Activated naive CD4-positive, alpha-beta T cell treated with anti-CD3 and anti-CD28 coated beads, Interleukin-2, amount 10 ng/mL, durations not matched to agents 7 days and 5 days (primary cell): ENCODE measurements around the gene SYTL2.

Experiments used
- CTCF ChIA-PET: fragments of 350-600 bp; sonication (Branson Sonifier 250); formaldehyde crosslinking; loops from one replicate; lab custom pipeline; 2021; ENCODE audit warnings: antibody characterized with exemption; lab: Charles Lee
- DNase-seq: peaks from one replicate; pipeline ENCODE4 v3.0.0-alpha.2; 2020
- H3K27ac Mint-ChIP-seq: one replicate; pipeline ENCODE4 v1.8.0; 2021; ENCODE audit warnings: mild to moderate bottlenecking, moderate library complexity, mixed read lengths
- H3K27me3 Mint-ChIP-seq: one replicate; pipeline ENCODE4 v1.8.0; 2021; ENCODE audit warnings: mild to moderate bottlenecking, mixed read lengths
- H3K36me3 Mint-ChIP-seq: one replicate; pipeline ENCODE4 v1.8.0; 2021; ENCODE audit warnings: mixed read lengths
- H3K4me1 Mint-ChIP-seq: one replicate; pipeline ENCODE4 v1.8.0; 2021; ENCODE audit warnings: mixed read lengths
- H3K4me3 Mint-ChIP-seq: one replicate; pipeline ENCODE4 v1.8.0; 2021; ENCODE audit warnings: mild to moderate bottlenecking, moderate library complexity, mixed read lengths
- H3K9me3 Mint-ChIP-seq: one replicate; pipeline ENCODE4 v1.8.0; 2021; ENCODE audit warnings: mixed read lengths

Gene SYTL2

DNA sequence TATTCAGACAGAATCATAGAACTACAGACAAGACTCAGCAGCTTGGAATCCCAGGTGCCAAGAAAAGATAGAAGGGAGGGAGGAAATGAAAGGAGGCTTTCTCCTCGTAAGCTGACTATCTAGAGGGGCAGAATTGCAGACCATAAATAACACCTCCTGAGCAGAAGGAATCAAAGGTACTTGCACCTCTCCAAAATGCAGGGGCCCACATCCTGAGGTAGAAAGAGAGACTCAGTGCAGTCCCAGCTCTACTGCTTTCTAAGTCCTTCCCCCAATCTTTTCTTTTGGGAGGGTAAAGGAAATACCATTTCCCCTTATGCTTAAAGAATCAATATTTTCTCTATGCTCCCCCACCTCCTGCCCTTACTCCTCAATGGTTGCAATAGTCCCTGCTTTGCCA lies 55.2 kb downstream of the SYTL2 start:
- H3K36me3 Mint-ChIP-seq, result peaks cover 70% of the 10 kb centered on the region
- DNase-seq, result no peak
- peak overlapping the region; percentile 91 for H3K27ac Mint-ChIP-seq
- H3K4me1 Mint-ChIP-seq, result peaks cover 94% of the 10 kb centered on the region
- peak overlapping the region; percentile 27 for H3K4me3 Mint-ChIP-seq
- peaks cover 5% of the 10 kb centered on the region for H3K9me3 Mint-ChIP-seq
- no peaks in the 10 kb centered on the region for H3K27me3 Mint-ChIP-seq
- CTCF ChIA-PET, result interaction anchor here (0.8 to 1.8 kb wide), 2 partner anchors 53 to 70 kb away, joined by 4 to 7 read pairs; no protein-coding TSS in a partner anchor

DNA sequence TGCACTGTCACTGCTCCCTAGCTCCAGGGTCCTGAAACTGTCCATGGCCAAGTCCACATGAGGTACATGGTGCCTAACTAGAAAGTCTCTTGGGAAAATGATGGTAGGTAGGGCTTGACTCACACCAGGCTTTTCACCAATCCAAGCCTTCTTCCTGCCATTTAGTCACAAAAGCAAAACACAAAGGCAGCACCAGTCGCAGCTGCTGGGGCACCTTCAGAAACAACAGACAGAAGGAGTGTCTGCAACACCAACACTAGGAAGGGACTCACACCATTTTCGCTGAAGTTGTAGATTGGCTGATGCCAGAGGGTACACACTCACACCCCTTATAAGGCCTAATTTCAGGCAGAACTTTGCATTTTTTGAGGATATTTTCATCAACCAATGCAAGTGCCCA lies 55.7 kb downstream of the SYTL2 start:
- H3K36me3 Mint-ChIP-seq, result peaks cover 70% of the 10 kb centered on the region
- H3K4me3 Mint-ChIP-seq, result peak overlapping the region; percentile 27
- CTCF ChIA-PET, result interaction anchor here (0.8 to 1.8 kb wide), 2 partner anchors 54 to 71 kb away, joined by 4 to 7 read pairs; no protein-coding TSS in a partner anchor
- peaks cover 94% of the 10 kb centered on the region for H3K4me1 Mint-ChIP-seq
- peak overlapping the region; percentile 91 for H3K27ac Mint-ChIP-seq
- DNase-seq, result no peak
- peaks cover 5% of the 10 kb centered on the region for H3K9me3 Mint-ChIP-seq
- H3K27me3 Mint-ChIP-seq, result no peaks in the 10 kb centered on the region

DNA sequence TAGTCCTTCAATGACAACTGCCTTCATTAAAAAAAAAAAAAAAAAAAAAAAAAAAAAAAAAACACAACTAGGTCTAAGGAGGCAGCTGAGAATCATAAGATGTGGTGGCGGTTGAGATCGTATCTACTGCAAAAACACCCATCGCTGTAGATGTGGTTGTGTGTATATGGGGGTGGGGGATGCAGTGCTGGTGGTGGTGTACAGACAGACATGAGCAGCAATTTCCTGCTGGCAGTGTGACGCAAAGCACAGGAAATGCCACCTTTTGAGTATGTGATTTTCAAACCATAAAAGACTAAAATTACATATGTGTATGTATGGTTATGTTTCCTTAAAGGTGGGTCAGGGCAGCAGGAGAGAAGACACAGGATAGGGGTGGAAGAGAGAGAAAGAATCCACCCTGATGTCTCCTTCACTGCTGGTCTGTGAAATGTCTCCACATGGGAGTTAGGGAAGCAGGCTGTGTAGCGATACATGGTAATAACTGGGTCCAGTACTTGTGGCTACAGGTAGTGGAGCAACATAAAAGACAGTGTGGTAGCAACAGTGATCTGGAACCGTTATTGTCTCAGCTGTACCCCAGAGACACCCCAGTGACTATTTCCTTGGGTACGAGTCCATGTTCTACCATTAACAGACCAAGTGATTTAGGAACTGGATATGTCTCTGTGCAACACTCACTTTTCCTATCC lies 57.9 kb downstream of the SYTL2 start:
- peaks cover 79% of the 10 kb centered on the region for H3K36me3 Mint-ChIP-seq
- H3K4me3 Mint-ChIP-seq, result peak overlapping the region; percentile 37

DNA sequence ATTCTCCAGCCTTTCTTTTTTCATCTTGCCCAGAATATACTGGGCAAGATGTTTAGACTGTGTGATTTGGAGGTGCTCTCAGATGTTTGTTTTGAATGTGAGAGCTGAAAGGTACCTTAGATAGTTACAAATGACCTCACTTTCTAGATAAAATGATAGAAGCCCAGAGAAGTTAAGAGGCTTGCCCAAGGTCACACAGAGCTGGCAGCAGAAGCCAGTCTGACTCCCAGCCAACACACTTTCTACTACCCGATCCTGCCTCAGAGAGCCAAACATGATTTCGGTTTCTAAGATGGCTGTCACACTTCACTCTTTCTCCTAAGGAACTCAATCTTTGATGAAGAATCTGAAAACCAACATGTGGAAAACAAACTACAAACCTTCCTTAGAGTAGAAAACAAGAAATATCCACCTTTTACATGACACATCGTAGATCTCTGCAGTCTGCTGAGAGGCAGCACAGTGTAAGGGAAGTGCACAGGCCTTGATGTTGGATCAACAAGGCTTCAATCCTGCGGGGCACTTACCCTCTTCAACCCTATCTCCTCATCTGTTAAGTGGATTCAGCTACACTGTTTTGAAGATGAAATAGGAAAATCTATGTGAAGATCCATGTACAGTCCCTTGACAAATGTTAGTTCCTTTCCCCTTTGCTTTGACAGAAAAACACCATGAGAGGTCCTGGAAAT lies 58.6 kb downstream of the SYTL2 start:
- Mint-ChIP-seq H3K36me3 (peaks cover 77% of the 10 kb centered on the region), H3K4me3 (peak overlapping the region; percentile 54), H3K9me3 (peaks cover 5% of the 10 kb centered on the region), H3K27ac (peak overlapping the region; percentile 97), H3K4me1 (peaks cover 97% of the 10 kb centered on the region), H3K27me3 (no peaks in the 10 kb centered on the region)
- CTCF ChIA-PET, result interaction anchor here (0.7 to 2.4 kb wide), 6 partner anchors 57 to 1115 kb away, joined by 3 to 8 read pairs (median 4); no protein-coding TSS in a partner anchor
- peak; percentile 65 for DNase-seq

More for the DNA sequence above, 57.9 kb downstream of the SYTL2 start:
- Mint-ChIP-seq H3K27ac (peak overlapping the region; percentile 97), H3K27me3 (no peaks in the 10 kb centered on the region), H3K4me1 (peaks cover 97% of the 10 kb centered on the region), H3K9me3 (peaks cover 5% of the 10 kb centered on the region)
- DNase-seq, result peak; percentile 95
- CTCF ChIA-PET, result interaction anchor here (0.7 to 2.4 kb wide), 9 partner anchors 12 to 1114 kb away, joined by 3 to 9 read pairs (median 4); partner anchors contain the start of gene CREBZF

DNA sequence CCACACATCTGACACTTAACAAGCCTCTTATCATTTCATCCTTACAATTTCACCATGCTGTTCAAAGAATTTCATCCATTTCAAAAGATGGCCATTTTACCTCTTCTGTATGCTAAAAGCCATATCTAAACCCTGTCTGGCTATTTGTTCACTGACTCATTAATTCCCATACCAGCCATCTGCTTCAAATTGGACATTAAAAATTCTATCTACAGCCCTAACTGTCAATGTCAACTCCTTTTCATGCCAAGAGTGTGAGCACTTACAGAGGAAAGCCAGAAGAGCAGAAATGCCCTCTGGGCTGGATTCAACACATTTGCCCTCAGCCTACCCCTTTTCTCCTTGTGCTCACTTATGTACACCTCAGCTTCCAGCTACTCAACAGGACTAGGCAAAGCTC lies 59.2 kb downstream of the SYTL2 start:
- CTCF ChIA-PET, result interaction anchor here (0.7 to 2.4 kb wide), 4 partner anchors 56 to 72 kb away, joined by 3 to 8 read pairs (median 3); no protein-coding TSS in a partner anchor
- Mint-ChIP-seq H3K36me3 (peaks cover 78% of the 10 kb centered on the region), H3K27me3 (no peaks in the 10 kb centered on the region), H3K9me3 (peaks cover 5% of the 10 kb centered on the region), H3K4me1 (peaks cover 98% of the 10 kb centered on the region), H3K4me3 (peak overlapping the region; percentile 54), H3K27ac (peak overlapping the region; percentile 97)
- DNase-seq, result no peak

DNA sequence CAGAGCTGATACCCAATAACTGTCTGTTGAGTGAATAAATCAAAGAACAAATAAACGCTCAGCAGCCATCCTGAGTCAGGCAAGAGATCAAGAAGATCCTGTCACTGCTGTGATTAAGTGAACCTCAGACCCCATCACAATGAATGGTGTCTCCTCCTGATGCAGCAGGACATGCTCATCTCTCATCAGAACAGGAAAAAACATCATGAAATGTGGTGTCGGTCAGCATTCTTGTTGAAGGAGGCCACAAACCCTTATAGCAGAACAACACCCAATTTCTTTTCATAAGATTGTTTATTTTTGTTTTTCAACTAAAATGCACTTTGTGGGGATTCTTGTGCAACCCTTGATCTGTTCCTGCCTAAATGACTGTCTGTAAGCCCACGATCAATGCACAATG lies 60.3 kb downstream of the SYTL2 start:
- H3K36me3 Mint-ChIP-seq, result peaks cover 80% of the 10 kb centered on the region
- no peaks in the 10 kb centered on the region for H3K27me3 Mint-ChIP-seq
- CTCF ChIA-PET, result no interaction called here
- no peak for DNase-seq
- no peak overlapping the region for H3K4me3 Mint-ChIP-seq
- H3K9me3 Mint-ChIP-seq, result no peaks in the 10 kb centered on the region
- H3K4me1 Mint-ChIP-seq, result peaks cover 98% of the 10 kb centered on the region
- peak overlapping the region; percentile 97 for H3K27ac Mint-ChIP-seq

DNA sequence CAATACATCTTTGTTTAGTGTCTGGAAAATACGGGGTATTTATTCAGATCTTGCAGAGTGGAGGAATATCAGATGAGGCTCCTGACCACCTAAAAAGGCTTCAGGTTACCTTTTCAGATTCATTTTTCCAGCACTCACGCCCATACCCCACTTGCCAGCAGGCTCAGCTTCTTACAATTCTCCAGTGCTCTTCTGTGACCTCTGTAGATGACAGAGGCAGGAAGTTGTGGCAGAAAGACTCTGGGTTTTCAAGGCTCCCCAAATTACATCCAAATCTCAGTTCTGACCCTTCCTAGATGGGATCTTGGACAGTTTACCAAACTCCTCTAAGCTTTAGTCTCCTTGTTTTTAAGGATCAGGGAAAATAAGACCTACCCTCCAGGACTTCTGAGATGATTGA lies 61.1 kb downstream of the SYTL2 start:
- peak overlapping the region; percentile 97 for H3K27ac Mint-ChIP-seq
- no peak for DNase-seq
- CTCF ChIA-PET, result interaction anchor here (1.5 kb wide), 1 partner anchor 51 kb away, joined by 3 read pairs; no protein-coding TSS in a partner anchor
- H3K36me3 Mint-ChIP-seq, result peaks cover 79% of the 10 kb centered on the region
- H3K9me3 Mint-ChIP-seq, result no peaks in the 10 kb centered on the region
- peaks cover 98% of the 10 kb centered on the region for H3K4me1 Mint-ChIP-seq
- no peak overlapping the region for H3K4me3 Mint-ChIP-seq
- no peaks in the 10 kb centered on the region for H3K27me3 Mint-ChIP-seq

DNA sequence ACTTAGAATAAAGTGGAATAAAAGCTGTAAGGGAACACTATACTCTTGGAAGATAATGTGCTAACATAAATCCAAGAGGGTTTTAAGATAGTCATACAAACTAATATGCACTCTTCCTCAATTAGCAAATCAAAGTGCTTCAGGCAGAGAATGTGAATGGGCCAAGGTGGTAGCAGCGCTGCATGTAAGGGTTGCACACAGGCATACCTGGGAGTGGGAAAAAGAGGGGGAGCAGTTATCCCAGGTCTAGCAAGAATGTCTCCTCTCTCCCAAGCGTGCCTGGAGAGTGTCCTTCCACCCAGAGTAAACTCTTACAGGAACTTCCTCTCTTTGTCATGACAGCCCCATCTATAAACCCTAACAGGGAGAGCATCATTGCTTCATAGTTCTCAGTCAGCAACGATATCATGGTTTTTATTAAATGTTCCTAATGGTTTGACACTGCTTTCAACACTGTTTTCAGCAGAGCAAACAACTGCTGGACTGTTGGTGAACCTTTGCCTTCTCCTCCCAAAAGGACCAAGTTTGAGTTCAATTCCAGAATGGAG lies 61.6 kb downstream of the SYTL2 start:
- Mint-ChIP-seq H3K27me3 (no peaks in the 10 kb centered on the region), H3K9me3 (no peaks in the 10 kb centered on the region), H3K36me3 (peaks cover 80% of the 10 kb centered on the region), H3K4me3 (no peak overlapping the region), H3K27ac (no peak overlapping the region), H3K4me1 (peaks cover 98% of the 10 kb centered on the region)
- CTCF ChIA-PET, result interaction anchor here (1.5 to 1.6 kb wide), 2 partner anchors 51 to 79 kb away, joined by 3 to 6 read pairs; no protein-coding TSS in a partner anchor
- DNase-seq, result no peak

DNA sequence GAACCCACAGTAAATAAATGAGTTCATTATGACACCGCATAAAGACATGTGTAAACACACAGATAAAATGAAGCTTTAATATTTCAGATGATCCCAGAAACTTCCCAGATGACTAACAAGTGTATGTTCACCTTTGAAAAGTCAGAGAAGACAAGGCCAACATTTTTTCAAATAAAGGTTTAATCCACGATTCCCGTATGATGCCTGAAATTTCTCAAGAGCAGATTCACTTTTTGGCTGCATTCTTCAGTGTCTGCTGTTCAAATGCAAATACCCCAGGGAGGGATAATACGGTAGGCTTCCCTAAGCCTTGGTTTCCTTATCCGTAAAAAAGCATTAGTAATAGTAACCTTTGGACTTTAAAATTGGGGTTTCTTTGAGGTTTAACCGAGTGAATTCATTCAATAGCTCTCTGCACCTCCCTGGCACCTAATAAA lies 62.5 kb downstream of the SYTL2 start:
- DNase-seq, result no peak
- Mint-ChIP-seq H3K27ac (no peak overlapping the region), H3K9me3 (no peaks in the 10 kb centered on the region), H3K36me3 (peaks cover 82% of the 10 kb centered on the region), H3K27me3 (no peaks in the 10 kb centered on the region), H3K4me3 (no peak overlapping the region), H3K4me1 (peaks cover 92% of the 10 kb centered on the region)
- CTCF ChIA-PET, result interaction anchor here (1.6 kb wide), 1 partner anchor 80 kb away, joined by 6 read pairs; no protein-coding TSS in a partner anchor

DNA sequence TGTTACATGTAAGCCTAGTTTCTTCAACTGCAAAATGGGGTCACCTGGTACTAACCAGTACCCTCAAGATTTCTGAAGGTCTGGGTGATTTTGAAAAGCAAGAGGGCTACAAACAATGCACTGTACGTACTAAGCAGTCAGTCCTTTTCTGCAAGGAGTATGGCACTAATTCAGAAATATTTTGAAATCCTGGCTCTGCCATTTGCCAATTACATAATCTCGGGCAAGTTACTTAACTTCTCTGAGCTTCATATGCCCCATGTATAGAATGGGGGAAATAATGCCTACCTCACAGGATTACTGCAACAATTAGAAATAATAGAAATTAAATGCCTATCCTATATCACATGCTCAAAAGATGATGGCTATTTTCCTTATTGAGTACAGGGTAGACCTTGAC lies 64.3 kb downstream of the SYTL2 start:
- peaks cover 84% of the 10 kb centered on the region for H3K4me1 Mint-ChIP-seq
- CTCF ChIA-PET, result interaction anchor here (0.8 to 1.1 kb wide), 2 partner anchors 21 to 47 kb away, joined by 3 read pairs; no protein-coding TSS in a partner anchor
- H3K9me3 Mint-ChIP-seq, result no peaks in the 10 kb centered on the region
- DNase-seq, result no peak
- peaks cover 75% of the 10 kb centered on the region for H3K36me3 Mint-ChIP-seq
- H3K4me3 Mint-ChIP-seq, result no peak overlapping the region
- no peak overlapping the region for H3K27ac Mint-ChIP-seq
- H3K27me3 Mint-ChIP-seq, result no peaks in the 10 kb centered on the region

DNA sequence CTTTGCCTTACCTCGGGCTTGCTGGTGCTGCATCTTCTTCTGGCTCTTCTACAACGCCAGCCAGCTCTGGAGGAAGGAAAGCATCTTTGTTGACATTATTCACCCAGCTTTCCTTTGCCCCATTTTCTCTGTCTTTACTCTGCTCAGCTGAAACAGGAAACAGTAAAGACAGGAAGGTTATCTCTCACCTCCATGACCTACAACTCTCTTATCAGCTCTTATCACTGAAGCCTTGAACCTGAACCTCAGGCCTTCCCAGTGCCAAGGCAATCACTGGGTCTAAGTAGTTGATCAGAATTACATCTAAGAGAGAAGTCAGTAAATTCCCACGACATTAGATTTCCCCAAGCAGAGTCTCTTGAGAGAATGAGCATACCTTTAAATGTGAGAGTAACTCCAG lies 65.3 kb downstream of the SYTL2 start:
- CTCF ChIA-PET, result interaction anchor here (0.8 to 1.1 kb wide), 4 partner anchors 20 to 80 kb away, joined by 3 to 4 read pairs (median 3); no protein-coding TSS in a partner anchor
- Mint-ChIP-seq H3K4me3 (no peak overlapping the region), H3K9me3 (no peaks in the 10 kb centered on the region), H3K4me1 (peaks cover 80% of the 10 kb centered on the region), H3K36me3 (peaks cover 71% of the 10 kb centered on the region), H3K27me3 (no peaks in the 10 kb centered on the region), H3K27ac (peak overlapping the region; percentile 72)
- DNase-seq, result no peak

DNA sequence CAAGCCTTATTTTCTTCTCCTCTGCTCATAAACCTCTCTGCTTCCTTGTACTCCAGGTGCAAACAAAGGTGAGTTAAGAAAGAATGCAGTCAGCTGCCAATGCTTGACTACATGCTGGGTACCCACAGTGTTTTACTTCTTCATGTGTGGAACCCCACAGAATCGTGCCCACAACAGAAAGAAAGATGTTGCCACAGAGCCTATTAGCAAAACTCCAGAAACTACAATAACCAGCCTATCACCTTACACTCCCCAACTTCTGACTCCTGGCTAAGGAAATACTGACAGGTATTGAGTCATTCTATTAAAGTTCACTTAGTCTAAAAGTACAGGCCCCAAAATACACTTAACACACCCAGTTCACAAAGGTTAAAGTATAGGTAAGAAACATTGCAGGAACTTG lies 68.1 kb downstream of the SYTL2 start:
- H3K27ac Mint-ChIP-seq, result no peak overlapping the region
- no peaks in the 10 kb centered on the region for H3K27me3 Mint-ChIP-seq
- no peak overlapping the region for H3K4me3 Mint-ChIP-seq
- DNase-seq, result no peak
- H3K4me1 Mint-ChIP-seq, result peaks cover 62% of the 10 kb centered on the region
- peaks cover 58% of the 10 kb centered on the region for H3K36me3 Mint-ChIP-seq
- H3K9me3 Mint-ChIP-seq, result no peaks in the 10 kb centered on the region
- CTCF ChIA-PET, result no interaction called here

DNA sequence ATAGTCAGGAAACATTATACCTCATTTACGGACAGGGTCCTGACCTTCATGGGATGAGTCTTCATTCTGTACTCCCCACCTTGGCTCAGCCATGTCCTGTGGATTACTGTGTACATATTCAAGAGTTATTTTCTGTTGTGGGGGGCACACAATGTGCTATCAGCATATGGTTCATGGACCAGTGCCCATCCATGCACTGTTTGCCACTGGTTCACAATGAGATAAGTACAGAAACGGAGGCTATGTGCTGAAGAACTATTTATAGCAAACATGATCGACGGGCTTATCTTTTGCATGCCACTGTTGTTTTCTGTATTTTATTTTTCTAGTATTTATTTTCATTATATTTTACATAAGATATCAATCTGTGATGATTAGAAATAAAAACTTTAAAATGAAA lies 68.6 kb downstream of the SYTL2 start:
- CTCF ChIA-PET, result no interaction called here
- H3K27ac Mint-ChIP-seq, result no peak overlapping the region
- H3K4me3 Mint-ChIP-seq, result no peak overlapping the region
- no peaks in the 10 kb centered on the region for H3K9me3 Mint-ChIP-seq
- H3K36me3 Mint-ChIP-seq, result peaks cover 60% of the 10 kb centered on the region
- H3K27me3 Mint-ChIP-seq, result no peaks in the 10 kb centered on the region
- H3K4me1 Mint-ChIP-seq, result peaks cover 62% of the 10 kb centered on the region
- DNase-seq, result no peak
